Measurements from ENCODE around the gene UNC79.

DNA sequence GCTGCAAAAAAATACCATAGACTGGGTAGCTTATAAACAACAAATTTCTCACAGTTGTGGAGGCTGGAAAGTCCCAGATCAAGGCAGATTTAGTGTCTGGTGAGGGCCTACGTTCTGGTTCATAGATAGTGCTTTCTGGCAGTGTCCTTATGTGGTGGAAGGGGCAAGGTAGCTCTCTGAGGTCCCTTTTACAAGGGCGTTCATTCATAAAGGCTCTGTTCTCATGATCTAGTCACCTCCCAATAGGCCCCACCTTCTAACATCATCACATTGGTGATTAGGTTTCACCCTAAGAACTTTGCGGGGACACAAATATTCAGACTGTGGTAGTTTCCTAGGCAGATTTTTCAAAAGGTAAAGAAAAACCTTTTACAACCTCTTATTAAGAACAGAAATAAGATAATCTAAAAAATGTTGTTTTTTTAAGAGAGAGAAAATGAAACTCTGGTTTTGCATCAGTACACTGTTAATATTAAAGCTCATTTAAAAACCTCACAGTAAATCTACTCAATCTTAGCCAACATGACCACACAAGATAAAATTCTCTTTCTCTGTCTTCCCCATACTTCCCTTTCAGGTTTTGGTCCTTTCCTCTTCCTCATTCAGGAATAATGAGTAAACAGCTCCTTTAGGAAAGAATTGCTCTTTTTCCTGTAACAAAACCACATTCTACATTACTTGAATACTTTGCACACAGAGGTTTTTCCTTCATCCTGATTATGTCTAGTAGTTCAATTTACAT lies 117.5 kb downstream of the UNC79 start:
- TF ChIP-seq, protein P1, sequence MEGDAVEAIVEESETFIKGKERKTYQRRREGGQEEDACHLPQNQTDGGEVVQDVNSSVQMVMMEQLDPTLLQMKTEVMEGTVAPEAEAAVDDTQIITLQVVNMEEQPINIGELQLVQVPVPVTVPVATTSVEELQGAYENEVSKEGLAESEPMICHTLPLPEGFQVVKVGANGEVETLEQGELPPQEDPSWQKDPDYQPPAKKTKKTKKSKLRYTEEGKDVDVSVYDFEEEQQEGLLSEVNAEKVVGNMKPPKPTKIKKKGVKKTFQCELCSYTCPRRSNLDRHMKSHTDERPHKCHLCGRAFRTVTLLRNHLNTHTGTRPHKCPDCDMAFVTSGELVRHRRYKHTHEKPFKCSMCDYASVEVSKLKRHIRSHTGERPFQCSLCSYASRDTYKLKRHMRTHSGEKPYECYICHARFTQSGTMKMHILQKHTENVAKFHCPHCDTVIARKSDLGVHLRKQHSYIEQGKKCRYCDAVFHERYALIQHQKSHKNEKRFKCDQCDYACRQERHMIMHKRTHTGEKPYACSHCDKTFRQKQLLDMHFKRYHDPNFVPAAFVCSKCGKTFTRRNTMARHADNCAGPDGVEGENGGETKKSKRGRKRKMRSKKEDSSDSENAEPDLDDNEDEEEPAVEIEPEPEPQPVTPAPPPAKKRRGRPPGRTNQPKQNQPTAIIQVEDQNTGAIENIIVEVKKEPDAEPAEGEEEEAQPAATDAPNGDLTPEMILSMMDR (IDR thresholded peaks at IDR 0.05; ENCODE audit: poor library complexity), result no peak
- no peak for TF ChIP-seq EZH2 (IDR thresholded peaks at IDR 0.05; ENCODE audit: borderline replicate concordance)
- TF ChIP-seq EZH2phosphoT487 (IDR thresholded peaks at IDR 0.05; ENCODE audit: low read depth, severe bottlenecking, unreplicated experiment), result no peak
